ENCODE results near the gene HDAC4. TPM values are rescaled to one million over a fixed set of nuclear protein-coding genes. Genes with fewer than 3 reads are reported as not detected.

Gene HDAC4
- total RNA-seq, 1 experiment from 2014 or later = 32.0 TPM

GRCh38 chr2:239118675-239119211 is 282.1 kb downstream of the HDAC4 start:
- no peak overlapping the region for H3K4me2 ChIP-seq (ENCODE audit: insufficient read depth, insufficient read length, low read length)
- H2AK5ac ChIP-seq (ENCODE audit: insufficient read length, low read length) = no peak overlapping the region
- no peak overlapping the region for H2BK12ac ChIP-seq (ENCODE audit: insufficient read length, low read depth, low read length)
- WGBS (ENCODE audit: extremely low coverage, insufficient read length, low lambda C conversion rate) = no CpG with 5 or more reads among the region's 18 CpGs
- no peak overlapping the region for H4K8ac ChIP-seq (replicated peaks; ENCODE audit: insufficient read length, low read depth, low read length)
- no peak overlapping the region for H2BK20ac ChIP-seq (ENCODE audit: low read depth, low read length, poor library complexity, severe bottlenecking)
- H3K4me1 ChIP-seq (ENCODE audit: insufficient read depth, low read length) = no peaks in the 10 kb centered on the region
- H3K79me2 ChIP-seq (ENCODE audit: insufficient read depth, low read length) = no peaks in the 10 kb centered on the region
- Mint-ChIP-seq H3K27ac (peak overlapping the region in 2 of 3 experiments; percentile 68 to 85; a peak in 4 of 7 replicates), H3K4me1 (no peaks in the 10 kb centered on the region), H3K36me3 (ENCODE audit: insufficient read depth in 1 of 3, low read depth in 3 of 3) (peaks cover 0 to 2% (median 0%) of the 10 kb centered on the region in 3 experiments; a peak in 2 of 7 replicates), H3K27me3 (ENCODE audit: low read depth) (no peaks in the 10 kb centered on the region), H3K9me3 (no peaks in the 10 kb centered on the region; a peak in 1 of 5 replicates), H3K4me3 (no peak overlapping the region)
- no peak overlapping the region for H3K23ac ChIP-seq (ENCODE audit: insufficient read length, low read depth, low read length)
- no peak overlapping the region for H2BK15ac ChIP-seq (ENCODE audit: low read depth, low read length)
- no peak overlapping the region for H3K27ac ChIP-seq (ENCODE audit: insufficient read length, low read depth, low read length)
- no peak for TF ChIP-seq CTCF (conservative IDR thresholded peaks at IDR 0.05)
- no peak overlapping the region for H3K18ac ChIP-seq (ENCODE audit: insufficient read length, low read depth, low read length)
- DNase-seq = no peak
- H4K91ac ChIP-seq (ENCODE audit: insufficient read length, low read depth, low read length) = no peak overlapping the region
- H3K4ac ChIP-seq (ENCODE audit: low read depth, low read length) = no peak overlapping the region
- no peak overlapping the region for H2BK120ac ChIP-seq (ENCODE audit: low read depth, low read length, poor library complexity, severe bottlenecking)
- no peaks in the 10 kb centered on the region for H3K79me1 ChIP-seq (ENCODE audit: insufficient read depth, low read depth, low read length, poor library complexity, severe bottlenecking)
- H3K23me2 ChIP-seq (ENCODE audit: insufficient read length, low read depth, low read length, poor library complexity, severe bottlenecking) = no peaks in the 10 kb centered on the region
- H4K5ac ChIP-seq (ENCODE audit: insufficient read length, low read depth, low read length) = no peak overlapping the region
- H3T11ph ChIP-seq (ENCODE audit: low read length) = no peak overlapping the region
- H3K14ac ChIP-seq (ENCODE audit: insufficient read depth, low read length) = no peak overlapping the region
- H3K9ac ChIP-seq (ENCODE audit: extremely low read depth, insufficient read length, low read length) = no peak overlapping the region
- H2BK5ac ChIP-seq (ENCODE audit: insufficient read length, low read length) = no peak overlapping the region
- H4K20me1 ChIP-seq (ENCODE audit: control insufficient read depth, insufficient read depth, insufficient read length) = no peaks in the 10 kb centered on the region
- no peaks in the 10 kb centered on the region for H3K9me3 ChIP-seq (ENCODE audit: control insufficient read depth, low read depth, low read length)
- no peak overlapping the region for H2AFZ ChIP-seq (ENCODE audit: low read length)
- no peak overlapping the region for H3K56ac ChIP-seq (ENCODE audit: insufficient read length, low read depth, low read length)
- no peaks in the 10 kb centered on the region for H3K27me3 ChIP-seq (ENCODE audit: insufficient read depth, low read length)
